ENCODE results near the gene LAX1. TPM values are rescaled to one million over a fixed set of nuclear protein-coding genes. Genes with fewer than 3 reads are reported as not detected.

LAX1 gene
- total and polyA plus RNA-seq, 10 of the 15 experiments (the other 5 are each of a cell fraction or from before 2014, with no cell fraction given) = 2.1 to 15.0 (median 9.0) TPM

DNA sequence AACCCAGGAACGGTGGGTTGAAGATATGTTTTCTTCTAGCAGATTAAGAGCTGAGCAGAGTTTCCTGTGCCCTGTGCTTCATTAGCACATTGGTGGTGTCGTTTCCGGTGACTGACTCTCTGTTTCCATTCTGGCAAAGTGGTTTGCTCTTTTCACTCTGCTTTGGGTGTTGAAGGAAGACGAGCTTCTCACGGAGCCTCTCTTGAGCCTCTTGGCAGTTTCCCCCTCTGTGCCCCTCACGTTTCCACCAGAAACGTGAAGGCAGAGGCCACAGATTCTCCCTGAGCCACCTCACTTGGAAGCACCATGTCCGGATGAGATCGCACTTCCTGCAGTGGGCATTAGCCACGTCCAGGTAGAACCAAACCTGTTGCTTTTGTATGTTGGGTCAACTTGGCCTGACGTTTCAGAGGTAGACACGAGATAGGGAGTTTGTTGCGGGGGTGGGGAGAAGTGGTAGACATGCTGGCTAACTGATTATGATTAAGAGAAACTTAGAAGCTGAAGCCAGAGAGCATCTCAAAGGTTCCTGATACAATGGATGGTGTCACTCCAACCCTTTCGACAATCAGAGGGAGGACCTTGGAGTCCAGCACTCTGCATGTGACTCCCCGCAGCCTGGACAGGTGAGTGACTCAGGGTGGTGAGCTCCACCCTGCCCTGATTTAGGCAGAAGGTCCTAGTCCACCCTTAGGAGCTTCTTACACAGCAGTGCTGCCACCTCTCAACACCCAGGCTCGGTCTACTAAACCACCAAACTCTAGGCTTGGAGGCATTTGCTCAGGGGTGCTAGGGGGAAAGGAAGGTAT is at the start of gene LAX1 (continued):
- TF ChIP-seq ATF7 (IDR thresholded peaks at IDR 0.05; ENCODE audit: low read depth) = no peak
- TF ChIP-seq ZNF384 (IDR thresholded peaks at IDR 0.05; ENCODE audit: borderline replicate concordance, low read depth, low read length) = no peak
- no peak for TF ChIP-seq KLF5 (IDR thresholded peaks at IDR 0.05; ENCODE audit: partially characterized antibody)
- TF ChIP-seq, protein P1, sequence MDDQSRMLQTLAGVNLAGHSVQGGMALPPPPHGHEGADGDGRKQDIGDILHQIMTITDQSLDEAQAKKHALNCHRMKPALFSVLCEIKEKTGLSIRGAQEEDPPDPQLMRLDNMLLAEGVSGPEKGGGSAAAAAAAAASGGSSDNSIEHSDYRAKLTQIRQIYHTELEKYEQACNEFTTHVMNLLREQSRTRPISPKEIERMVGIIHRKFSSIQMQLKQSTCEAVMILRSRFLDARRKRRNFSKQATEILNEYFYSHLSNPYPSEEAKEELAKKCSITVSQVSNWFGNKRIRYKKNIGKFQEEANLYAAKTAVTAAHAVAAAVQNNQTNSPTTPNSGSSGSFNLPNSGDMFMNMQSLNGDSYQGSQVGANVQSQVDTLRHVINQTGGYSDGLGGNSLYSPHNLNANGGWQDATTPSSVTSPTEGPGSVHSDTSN (IDR thresholded peaks at IDR 0.05; ENCODE audit: insufficient replicate concordance, low read depth, low read length) = no peak
- TF ChIP-seq JUND (IDR thresholded peaks at IDR 0.05; ENCODE audit: low read depth, low read length) = no peak
- no peak for TF ChIP-seq STAT1 (conservative IDR thresholded peaks at IDR 0.05)
- peak in 1 of 2 experiments; percentile 88; a peak in 2 of 4 replicates for TF ChIP-seq ETV6 (conservative IDR thresholded peaks at IDR 0.05 in 1 of 2, IDR thresholded peaks at IDR 0.05 in 1 of 2; ENCODE audit: borderline replicate concordance in 1 of 2, low read depth in 1 of 2)
- no peak for TF ChIP-seq NBN (IDR thresholded peaks at IDR 0.05)
- TF ChIP-seq, protein P2, sequence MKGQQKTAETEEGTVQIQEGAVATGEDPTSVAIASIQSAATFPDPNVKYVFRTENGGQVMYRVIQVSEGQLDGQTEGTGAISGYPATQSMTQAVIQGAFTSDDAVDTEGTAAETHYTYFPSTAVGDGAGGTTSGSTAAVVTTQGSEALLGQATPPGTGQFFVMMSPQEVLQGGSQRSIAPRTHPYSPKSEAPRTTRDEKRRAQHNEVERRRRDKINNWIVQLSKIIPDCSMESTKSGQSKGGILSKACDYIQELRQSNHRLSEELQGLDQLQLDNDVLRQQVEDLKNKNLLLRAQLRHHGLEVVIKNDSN (IDR thresholded peaks at IDR 0.05; ENCODE audit: borderline replicate concordance, extremely low read length, insufficient read depth, low read depth, low read length) = no peak
- TF ChIP-seq, protein P3, sequence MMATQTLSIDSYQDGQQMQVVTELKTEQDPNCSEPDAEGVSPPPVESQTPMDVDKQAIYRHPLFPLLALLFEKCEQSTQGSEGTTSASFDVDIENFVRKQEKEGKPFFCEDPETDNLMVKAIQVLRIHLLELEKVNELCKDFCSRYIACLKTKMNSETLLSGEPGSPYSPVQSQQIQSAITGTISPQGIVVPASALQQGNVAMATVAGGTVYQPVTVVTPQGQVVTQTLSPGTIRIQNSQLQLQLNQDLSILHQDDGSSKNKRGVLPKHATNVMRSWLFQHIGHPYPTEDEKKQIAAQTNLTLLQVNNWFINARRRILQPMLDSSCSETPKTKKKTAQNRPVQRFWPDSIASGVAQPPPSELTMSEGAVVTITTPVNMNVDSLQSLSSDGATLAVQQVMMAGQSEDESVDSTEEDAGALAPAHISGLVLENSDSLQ (IDR thresholded peaks at IDR 0.05) = no peak
- peak; percentile 41; the same call in 1 of the 2 replicates for TF ChIP-seq MTA3 (IDR thresholded peaks at IDR 0.05; ENCODE audit: borderline replicate concordance, low read length)
- no peak for TF ChIP-seq MXI1 (IDR thresholded peaks at IDR 0.05; ENCODE audit: low read depth, low read length)
- no peak for TF ChIP-seq HCFC1 (IDR thresholded peaks at IDR 0.05; ENCODE audit: low read length)
- TF ChIP-seq IKZF1 (conservative IDR thresholded peaks at IDR 0.05) = 0 out of 2 replicates have a peak, but pooled peaks have one; percentile 34
- TF ChIP-seq, protein P4, sequence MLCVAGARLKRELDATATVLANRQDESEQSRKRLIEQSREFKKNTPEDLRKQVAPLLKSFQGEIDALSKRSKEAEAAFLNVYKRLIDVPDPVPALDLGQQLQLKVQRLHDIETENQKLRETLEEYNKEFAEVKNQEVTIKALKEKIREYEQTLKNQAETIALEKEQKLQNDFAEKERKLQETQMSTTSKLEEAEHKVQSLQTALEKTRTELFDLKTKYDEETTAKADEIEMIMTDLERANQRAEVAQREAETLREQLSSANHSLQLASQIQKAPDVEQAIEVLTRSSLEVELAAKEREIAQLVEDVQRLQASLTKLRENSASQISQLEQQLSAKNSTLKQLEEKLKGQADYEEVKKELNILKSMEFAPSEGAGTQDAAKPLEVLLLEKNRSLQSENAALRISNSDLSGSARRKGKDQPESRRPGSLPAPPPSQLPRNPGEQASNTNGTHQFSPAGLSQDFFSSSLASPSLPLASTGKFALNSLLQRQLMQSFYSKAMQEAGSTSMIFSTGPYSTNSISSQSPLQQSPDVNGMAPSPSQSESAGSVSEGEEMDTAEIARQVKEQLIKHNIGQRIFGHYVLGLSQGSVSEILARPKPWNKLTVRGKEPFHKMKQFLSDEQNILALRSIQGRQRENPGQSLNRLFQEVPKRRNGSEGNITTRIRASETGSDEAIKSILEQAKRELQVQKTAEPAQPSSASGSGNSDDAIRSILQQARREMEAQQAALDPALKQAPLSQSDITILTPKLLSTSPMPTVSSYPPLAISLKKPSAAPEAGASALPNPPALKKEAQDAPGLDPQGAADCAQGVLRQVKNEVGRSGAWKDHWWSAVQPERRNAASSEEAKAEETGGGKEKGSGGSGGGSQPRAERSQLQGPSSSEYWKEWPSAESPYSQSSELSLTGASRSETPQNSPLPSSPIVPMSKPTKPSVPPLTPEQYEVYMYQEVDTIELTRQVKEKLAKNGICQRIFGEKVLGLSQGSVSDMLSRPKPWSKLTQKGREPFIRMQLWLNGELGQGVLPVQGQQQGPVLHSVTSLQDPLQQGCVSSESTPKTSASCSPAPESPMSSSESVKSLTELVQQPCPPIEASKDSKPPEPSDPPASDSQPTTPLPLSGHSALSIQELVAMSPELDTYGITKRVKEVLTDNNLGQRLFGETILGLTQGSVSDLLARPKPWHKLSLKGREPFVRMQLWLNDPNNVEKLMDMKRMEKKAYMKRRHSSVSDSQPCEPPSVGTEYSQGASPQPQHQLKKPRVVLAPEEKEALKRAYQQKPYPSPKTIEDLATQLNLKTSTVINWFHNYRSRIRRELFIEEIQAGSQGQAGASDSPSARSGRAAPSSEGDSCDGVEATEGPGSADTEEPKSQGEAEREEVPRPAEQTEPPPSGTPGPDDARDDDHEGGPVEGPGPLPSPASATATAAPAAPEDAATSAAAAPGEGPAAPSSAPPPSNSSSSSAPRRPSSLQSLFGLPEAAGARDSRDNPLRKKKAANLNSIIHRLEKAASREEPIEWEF (IDR thresholded peaks at IDR 0.05; ENCODE audit: insufficient replicate concordance, low read depth, low read length) = no peak
- TF ChIP-seq TARDBP (IDR thresholded peaks at IDR 0.05; ENCODE audit: borderline replicate concordance) = no peak
- no peak for TF ChIP-seq NR2C2 (IDR thresholded peaks at IDR 0.05; ENCODE audit: borderline replicate concordance, control insufficient read depth, insufficient read length, low read depth)
- TF ChIP-seq NFYB (IDR thresholded peaks at IDR 0.05; ENCODE audit: insufficient read depth, low read depth, low read length) = no peak
- TF ChIP-seq RBBP5 (conservative IDR thresholded peaks at IDR 0.05) = no peak
- TF ChIP-seq POLR2AphosphoS5 (IDR thresholded peaks at IDR 0.05; ENCODE audit: low read length) = peak; percentile 90
- no peak for TF ChIP-seq ZNF274 (IDR thresholded peaks at IDR 0.05; ENCODE audit: insufficient read depth, insufficient read length)
- no peak for TF ChIP-seq RFX5 (IDR thresholded peaks at IDR 0.05; ENCODE audit: low read depth, low read length)
- TF ChIP-seq SREBF2 (IDR thresholded peaks at IDR 0.05; ENCODE audit: low read length) = no peak

Data from GM12878 (cell line).